Activated CD4-positive, alpha-beta T cell treated with anti-CD3 and anti-CD28 coated beads, Interleukin-2, Interleukin-4, amounts not matched to agents 100 ng/mL and 50 ng/mL, durations not matched to agents 16 hours and 8 hours (primary cell): ENCODE data around the gene MILR1.
"Not testable (repeated sequence)": the region's sequence is repeated elsewhere in the genome, so short reads cannot be mapped to it uniquely, and the experiment has no call there.

Experiments
- DNase-seq: peaks from one replicate; pipeline ENCODE4 v3.0.0-alpha.2; 2020; ENCODE audit warnings: low spot score

Gene MILR1

GRCh38 chr17:64448665-64449512, at the start of gene MILR1:
MILR1 (plus strand) TSS chr17:64449115; CDS start chr17:64449169, 54 bp downstream.
- no peak for DNase-seq

- no peak for DNase-seq
Measured at GRCh38 chr17:64399767-64400156, 49.2 kb upstream of the MILR1 start.

GRCh38 chr17:64400642-64401041, 48.3 kb upstream of the MILR1 start:
- no peak for DNase-seq

GRCh38 chr17:64401244-64401860, 47.6 kb upstream of the MILR1 start:
- no peak for DNase-seq

GRCh38 chr17:64401941-64402340, 47.0 kb upstream of the MILR1 start:
- DNase-seq = no peak

- no peak for DNase-seq
Measured at GRCh38 chr17:64402469-64402868, 46.4 kb upstream of the MILR1 start.

GRCh38 chr17:64403881-64404460, 44.9 kb upstream of the MILR1 start:
- DNase-seq = no peak

- peak; percentile 14 for DNase-seq
Measured at GRCh38 chr17:64406321-64407200, 42.4 kb upstream of the MILR1 start.

- no peak for DNase-seq
Measured at GRCh38 chr17:64410750-64411490, 38.0 kb upstream of the MILR1 start.

GRCh38 chr17:64411999-64412771, 36.7 kb upstream of the MILR1 start:
- DNase-seq = no peak

GRCh38 chr17:64412944-64413381, 36.0 kb upstream of the MILR1 start:
- DNase-seq = no peak

- no peak for DNase-seq
Measured at GRCh38 chr17:64413513-64413912, 35.4 kb upstream of the MILR1 start.

- peak; percentile 66 for DNase-seq
Measured at GRCh38 chr17:64418506-64419339, 30.2 kb upstream of the MILR1 start.

GRCh38 chr17:64420143-64420670, 28.7 kb upstream of the MILR1 start:
- peak; percentile 79 for DNase-seq

GRCh38 chr17:64422121-64422520, 26.8 kb upstream of the MILR1 start:
- not testable (repeated sequence) for DNase-seq

- no peak for DNase-seq
Measured at GRCh38 chr17:64423881-64424280, 25.0 kb upstream of the MILR1 start.

- no peak for DNase-seq
Measured at GRCh38 chr17:64424324-64424849, 24.5 kb upstream of the MILR1 start.

- no peak for DNase-seq
Measured at GRCh38 chr17:64425191-64425590, 23.7 kb upstream of the MILR1 start.

GRCh38 chr17:64426596-64426995, 22.3 kb upstream of the MILR1 start:
- no peak for DNase-seq
